ENCODE data around the gene BIK.

BIK gene

GRCh38 chr22:43078522-43078921 lies 32.0 kb upstream of the BIK start:
- H3K4me2 ChIP-seq (ENCODE audit: insufficient read depth, low read length, poor library complexity, severe bottlenecking): no peak overlapping the region
- H3K27ac ChIP-seq (replicated peaks; ENCODE audit: low read length): no peak overlapping the region
- no CpG with 5 or more reads among the region's 12 CpGs for WGBS, 2 donors (ENCODE audit: extremely low coverage in 2 of 2, insufficient read length in 2 of 2, insufficient replicate concordance in 1 of 2)
- H3K9ac ChIP-seq (ENCODE audit: low read depth, low read length, poor library complexity): no peak overlapping the region
- no peak overlapping the region for H3K4ac ChIP-seq (ENCODE audit: low read length)
- no peak overlapping the region for H3K14ac ChIP-seq (ENCODE audit: low read length)
- DNase-seq (ENCODE audit: low spot score): no peak
- no peaks in the 10 kb centered on the region for H3K27me3 ChIP-seq (ENCODE audit: control insufficient read depth in 3 of 3, insufficient read depth in 3 of 3, low read depth in 1 of 3, low read length in 3 of 3)
- H3K36me3 ChIP-seq (replicated peaks in 1 of 2; ENCODE audit: control insufficient read depth in 2 of 2, insufficient read depth in 2 of 2, low read length in 2 of 2): peaks cover 0 to 11% of the 10 kb centered on the region in 2 donors
- H3K4me1 ChIP-seq (ENCODE audit: control insufficient read depth in 2 of 2, insufficient read depth in 1 of 2, low read depth in 1 of 2, low read length in 2 of 2): no peaks in the 10 kb centered on the region
- peaks cover 3% of the 10 kb centered on the region for H3K79me1 ChIP-seq (ENCODE audit: low read depth, low read length)
- H3K23ac ChIP-seq (ENCODE audit: low read depth, low read length, poor library complexity): no peak overlapping the region
- H4K8ac ChIP-seq (ENCODE audit: low read depth, low read length): no peak overlapping the region
- no peak overlapping the region for H2BK15ac ChIP-seq (ENCODE audit: low read length)
- no peak overlapping the region for H2BK5ac ChIP-seq (ENCODE audit: low read length)
- no peak overlapping the region for H2BK120ac ChIP-seq (ENCODE audit: low read depth, low read length)
- H4K91ac ChIP-seq (ENCODE audit: low read depth, low read length, poor library complexity): no peak overlapping the region
- H3K4me3 ChIP-seq (ENCODE audit: low read length in 2 of 2): no peak overlapping the region
- H2BK12ac ChIP-seq (ENCODE audit: low read length): no peak overlapping the region
- no peaks in the 10 kb centered on the region for H3K9me3 ChIP-seq (replicated peaks in 1 of 2; ENCODE audit: control insufficient read depth in 2 of 2, insufficient read depth in 1 of 2, low read depth in 1 of 2, low read length in 2 of 2)
- H2AFZ ChIP-seq (ENCODE audit: low read length): no peak overlapping the region
- no peak overlapping the region for H3K18ac ChIP-seq (ENCODE audit: low read length)
- no peak overlapping the region for H2AK5ac ChIP-seq (ENCODE audit: low read depth, low read length)

GRCh38 chr22:43079742-43080141 lies 30.8 kb upstream of the BIK start:
- peaks cover 5% of the 10 kb centered on the region for H3K79me1 ChIP-seq (ENCODE audit: low read depth, low read length)
- no peak for DNase-seq (ENCODE audit: low spot score)
- H2BK5ac ChIP-seq (ENCODE audit: low read length): no peak overlapping the region
- no peak overlapping the region for H3K4ac ChIP-seq (ENCODE audit: low read length)
- H3K14ac ChIP-seq (ENCODE audit: low read length): no peak overlapping the region
- H2AK5ac ChIP-seq (ENCODE audit: low read depth, low read length): no peak overlapping the region
- no peak overlapping the region for H2BK120ac ChIP-seq (ENCODE audit: low read depth, low read length)
- H3K18ac ChIP-seq (ENCODE audit: low read length): no peak overlapping the region
- peak overlapping the region in 1 of 2 donors; percentile 55 for H3K4me3 ChIP-seq (ENCODE audit: low read length in 2 of 2)
- no peak overlapping the region for H4K8ac ChIP-seq (ENCODE audit: low read depth, low read length)
- H3K27ac ChIP-seq (replicated peaks; ENCODE audit: low read length): no peak overlapping the region
- no peaks in the 10 kb centered on the region for H3K9me3 ChIP-seq (replicated peaks in 1 of 2; ENCODE audit: control insufficient read depth in 2 of 2, insufficient read depth in 1 of 2, low read depth in 1 of 2, low read length in 2 of 2)
- no peak overlapping the region for H2BK12ac ChIP-seq (ENCODE audit: low read length)
- no CpG with 5 or more reads among the region's 14 CpGs for WGBS, 2 donors (ENCODE audit: extremely low coverage in 2 of 2, insufficient read length in 2 of 2, insufficient replicate concordance in 1 of 2)
- no peak overlapping the region for H2BK15ac ChIP-seq (ENCODE audit: low read length)
- H2AFZ ChIP-seq (ENCODE audit: low read length): no peak overlapping the region
- no peak overlapping the region for H3K23ac ChIP-seq (ENCODE audit: low read depth, low read length, poor library complexity)
- H3K4me1 ChIP-seq (ENCODE audit: control insufficient read depth in 2 of 2, insufficient read depth in 1 of 2, low read depth in 1 of 2, low read length in 2 of 2): no peaks in the 10 kb centered on the region
- no peaks in the 10 kb centered on the region for H3K27me3 ChIP-seq (ENCODE audit: control insufficient read depth in 3 of 3, insufficient read depth in 3 of 3, low read depth in 1 of 3, low read length in 3 of 3)
- peaks cover 0 to 3% of the 10 kb centered on the region in 2 donors for H3K36me3 ChIP-seq (replicated peaks in 1 of 2; ENCODE audit: control insufficient read depth in 2 of 2, insufficient read depth in 2 of 2, low read length in 2 of 2)
- no peak overlapping the region for H4K91ac ChIP-seq (ENCODE audit: low read depth, low read length, poor library complexity)
- H3K9ac ChIP-seq (ENCODE audit: low read depth, low read length, poor library complexity): no peak overlapping the region
- H3K4me2 ChIP-seq (ENCODE audit: insufficient read depth, low read length, poor library complexity, severe bottlenecking): no peak overlapping the region

GRCh38 chr22:43080616-43081015 lies 29.9 kb upstream of the BIK start:
- no peak overlapping the region for H3K4ac ChIP-seq (ENCODE audit: low read length)
- H2AK5ac ChIP-seq (ENCODE audit: low read depth, low read length): no peak overlapping the region
- no peak overlapping the region for H3K27ac ChIP-seq (replicated peaks; ENCODE audit: low read length)
- H3K9me3 ChIP-seq (replicated peaks in 1 of 2; ENCODE audit: control insufficient read depth in 2 of 2, insufficient read depth in 1 of 2, low read depth in 1 of 2, low read length in 2 of 2): no peaks in the 10 kb centered on the region
- H2BK15ac ChIP-seq (ENCODE audit: low read length): no peak overlapping the region
- no peak overlapping the region for H3K9ac ChIP-seq (ENCODE audit: low read depth, low read length, poor library complexity)
- H2BK5ac ChIP-seq (ENCODE audit: low read length): no peak overlapping the region
- H3K14ac ChIP-seq (ENCODE audit: low read length): no peak overlapping the region
- no peak overlapping the region for H2BK120ac ChIP-seq (ENCODE audit: low read depth, low read length)
- H3K18ac ChIP-seq (ENCODE audit: low read length): peak overlapping the region; percentile 38
- no peak overlapping the region for H3K4me2 ChIP-seq (ENCODE audit: insufficient read depth, low read length, poor library complexity, severe bottlenecking)
- no peak overlapping the region for H2BK12ac ChIP-seq (ENCODE audit: low read length)
- no peak for DNase-seq (ENCODE audit: low spot score)
- peak overlapping the region; percentile 89 for H3K23ac ChIP-seq (ENCODE audit: low read depth, low read length, poor library complexity)
- no CpG with 5 or more reads among the region's 2 CpGs for WGBS, 2 donors (ENCODE audit: extremely low coverage in 2 of 2, insufficient read length in 2 of 2, insufficient replicate concordance in 1 of 2)
- H4K91ac ChIP-seq (ENCODE audit: low read depth, low read length, poor library complexity): no peak overlapping the region
- H3K4me1 ChIP-seq (ENCODE audit: control insufficient read depth in 2 of 2, insufficient read depth in 1 of 2, low read depth in 1 of 2, low read length in 2 of 2): no peaks in the 10 kb centered on the region
- H3K27me3 ChIP-seq (ENCODE audit: control insufficient read depth in 3 of 3, insufficient read depth in 3 of 3, low read depth in 1 of 3, low read length in 3 of 3): no peaks in the 10 kb centered on the region
- H3K79me1 ChIP-seq (ENCODE audit: low read depth, low read length): peaks cover 5% of the 10 kb centered on the region
- H3K36me3 ChIP-seq (replicated peaks in 1 of 2; ENCODE audit: control insufficient read depth in 2 of 2, insufficient read depth in 2 of 2, low read length in 2 of 2): peaks cover 0 to under 1% of the 10 kb centered on the region in 2 donors
- H3K4me3 ChIP-seq (ENCODE audit: low read length in 2 of 2): no peak overlapping the region
- H2AFZ ChIP-seq (ENCODE audit: low read length): no peak overlapping the region
- no peak overlapping the region for H4K8ac ChIP-seq (ENCODE audit: low read depth, low read length)

GRCh38 chr22:43081968-43082367 lies 28.6 kb upstream of the BIK start:
- no peak overlapping the region for H3K4me3 ChIP-seq (ENCODE audit: low read length in 2 of 2)
- no CpG with 5 or more reads among the region's 4 CpGs for WGBS, 2 donors (ENCODE audit: extremely low coverage in 2 of 2, insufficient read length in 2 of 2, insufficient replicate concordance in 1 of 2)

More at GRCh38 chr22:43081968-43082367, 28.6 kb upstream of the BIK start:
- H2BK12ac ChIP-seq (ENCODE audit: low read length): no peak overlapping the region
- no peak overlapping the region for H3K4me2 ChIP-seq (ENCODE audit: insufficient read depth, low read length, poor library complexity, severe bottlenecking)
- no peak overlapping the region for H2AFZ ChIP-seq (ENCODE audit: low read length)
- no peaks in the 10 kb centered on the region for H3K27me3 ChIP-seq (ENCODE audit: control insufficient read depth in 3 of 3, insufficient read depth in 3 of 3, low read depth in 1 of 3, low read length in 3 of 3)
- no peak overlapping the region for H3K27ac ChIP-seq (replicated peaks; ENCODE audit: low read length)
- peaks cover 0 to 8% of the 10 kb centered on the region in 2 donors for H3K36me3 ChIP-seq (replicated peaks in 1 of 2; ENCODE audit: control insufficient read depth in 2 of 2, insufficient read depth in 2 of 2, low read length in 2 of 2)
- no peak overlapping the region for H3K18ac ChIP-seq (ENCODE audit: low read length)
- no peak overlapping the region for H4K91ac ChIP-seq (ENCODE audit: low read depth, low read length, poor library complexity)
- no peak overlapping the region for H2BK15ac ChIP-seq (ENCODE audit: low read length)
- H3K9me3 ChIP-seq (replicated peaks in 1 of 2; ENCODE audit: control insufficient read depth in 2 of 2, insufficient read depth in 1 of 2, low read depth in 1 of 2, low read length in 2 of 2): no peaks in the 10 kb centered on the region
- H2BK120ac ChIP-seq (ENCODE audit: low read depth, low read length): no peak overlapping the region
- H3K4me1 ChIP-seq (ENCODE audit: control insufficient read depth in 2 of 2, insufficient read depth in 1 of 2, low read depth in 1 of 2, low read length in 2 of 2): no peaks in the 10 kb centered on the region
- no peak overlapping the region for H3K23ac ChIP-seq (ENCODE audit: low read depth, low read length, poor library complexity)
- H3K9ac ChIP-seq (ENCODE audit: low read depth, low read length, poor library complexity): no peak overlapping the region
- DNase-seq (ENCODE audit: low spot score): no peak
- H3K4ac ChIP-seq (ENCODE audit: low read length): no peak overlapping the region
- H4K8ac ChIP-seq (ENCODE audit: low read depth, low read length): no peak overlapping the region
- H2AK5ac ChIP-seq (ENCODE audit: low read depth, low read length): no peak overlapping the region
- H2BK5ac ChIP-seq (ENCODE audit: low read length): no peak overlapping the region
- H3K14ac ChIP-seq (ENCODE audit: low read length): no peak overlapping the region
- H3K79me1 ChIP-seq (ENCODE audit: low read depth, low read length): peaks cover 8% of the 10 kb centered on the region

Data from neuronal stem cell (in vitro differentiated cells).